ENCODE measurements around the gene CHIT1.

- TF ChIP-seq PATZ1 (CRISPR knock-in tag; IDR thresholded peaks at IDR 0.05; ENCODE audit: borderline replicate concordance): no peak
- TF ChIP-seq BACH2 (CRISPR knock-in tag; IDR thresholded peaks at IDR 0.05; ENCODE audit: borderline replicate concordance): no peak
- no peak for TF ChIP-seq RARB (CRISPR knock-in tag; IDR thresholded peaks at IDR 0.05)
Observed at GRCh38 chr1:203216274-203217138, 13.0 kb downstream of the CHIT1 start.
